ENCODE data around the gene BCL11A. TPM values are rescaled to one million over a fixed set of nuclear protein-coding genes. Genes with fewer than 3 reads are reported as not detected.

The BCL11A gene
- total RNA-seq, 1 experiment from 2014 or later: 0.33 TPM

DNA sequence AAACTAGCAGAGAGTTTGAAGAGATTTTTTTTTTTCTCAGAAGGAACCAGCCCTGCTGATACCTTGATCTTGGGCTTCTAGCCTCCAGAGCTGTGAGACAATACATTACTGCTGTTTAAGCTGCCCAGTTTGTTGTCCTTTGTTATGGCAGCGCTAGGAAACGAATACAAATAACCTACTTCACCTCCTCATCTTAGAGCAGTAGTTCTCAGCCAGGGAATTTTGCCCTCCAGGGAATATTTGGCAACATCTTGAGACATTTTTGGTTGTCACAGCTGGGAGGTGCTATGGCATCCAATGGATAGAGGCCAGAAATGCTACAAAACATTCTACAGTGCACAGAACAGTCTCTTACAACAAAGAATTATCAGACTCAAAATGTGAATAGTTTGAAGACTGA, 43.9 kb upstream of the BCL11A start:
- no peak overlapping the region for H3K4me3 ChIP-seq (ENCODE audit: low read depth in 2 of 2, low read length in 2 of 2)
- no peaks in the 10 kb centered on the region for H3K9me3 ChIP-seq (ENCODE audit: control insufficient read depth, insufficient read depth, low read depth, low read length)
- TF ChIP-seq SIN3A (IDR thresholded peaks at IDR 0.05; ENCODE audit: borderline replicate concordance, insufficient read depth, low read depth, low read length): no peak
- H3K27me3 ChIP-seq (ENCODE audit: control insufficient read depth, insufficient read depth, low read length): 0 out of 2 replicates have a peak, but pooled peaks cover 3% of the 10 kb centered on the region
- no peaks in the 10 kb centered on the region for H3K36me3 ChIP-seq (ENCODE audit: control insufficient read depth, insufficient read depth, low read length)
- no TSS peak for BruUV-seq (replicated peaks)
- H3K27ac ChIP-seq (ENCODE audit: low read length): no peak overlapping the region
- DNase-seq (ENCODE audit: low read depth, low spot score) (no peak), ATAC-seq (no peak)
- ChIA-PET POLR2A (no interaction called here), CTCF (no interaction called here)
- intact Hi-C loops (cut with micrococcal nuclease; ENCODE audit: unreplicated experiment) (no loop called here), in situ Hi-C loops (cut with HindIII; ENCODE audit: low pct_unique_long_range_greater_than_20kb, low sequenced_read_pairs) (no loop called here)
- no peaks in the 10 kb centered on the region for H3K4me1 ChIP-seq (ENCODE audit: control insufficient read depth, insufficient read depth, low read length)

DNA sequence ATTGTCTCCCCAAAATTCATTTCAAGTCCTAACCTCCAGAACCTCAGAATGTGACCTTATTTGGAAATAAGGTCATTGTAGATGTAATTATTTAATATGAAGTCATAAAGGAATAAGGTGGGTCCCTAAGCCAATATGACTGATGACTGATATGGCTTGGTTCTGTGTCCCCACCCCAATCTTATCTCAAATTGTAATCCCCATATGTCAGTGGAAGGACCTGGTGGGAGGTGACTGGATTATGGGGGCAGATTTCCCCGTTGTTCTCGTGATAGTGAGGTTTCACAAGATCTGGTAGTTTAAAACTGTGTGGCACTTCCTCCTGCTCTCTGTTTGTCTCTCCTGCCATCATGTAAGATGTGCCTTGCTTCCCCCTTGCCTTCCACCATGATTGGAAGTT, 43.0 kb upstream of the BCL11A start:
- no peaks in the 10 kb centered on the region for H3K4me1 ChIP-seq (ENCODE audit: control insufficient read depth, insufficient read depth, low read length)
- ATAC-seq (no peak), DNase-seq (ENCODE audit: low read depth, low spot score) (no peak)
- in situ Hi-C loops (cut with HindIII; ENCODE audit: low pct_unique_long_range_greater_than_20kb, low sequenced_read_pairs): no loop called here
- intact Hi-C loops (cut with micrococcal nuclease; ENCODE audit: unreplicated experiment): no loop called here
- H3K27me3 ChIP-seq (ENCODE audit: control insufficient read depth, insufficient read depth, low read length): 0 out of 2 replicates have a peak, but pooled peaks cover 3% of the 10 kb centered on the region
- no peaks in the 10 kb centered on the region for H3K9me3 ChIP-seq (ENCODE audit: control insufficient read depth, insufficient read depth, low read depth, low read length)
- no peak overlapping the region for H3K4me3 ChIP-seq (ENCODE audit: low read depth in 2 of 2, low read length in 2 of 2)
- H3K27ac ChIP-seq (ENCODE audit: low read length): no peak overlapping the region
- CTCF ChIA-PET: interaction anchor here (0.6 kb wide), 1 partner anchor 155 kb away, joined by 3 read pairs; no protein-coding TSS in a partner anchor
- POLR2A ChIA-PET: interaction anchor here (0.6 kb wide), 1 partner anchor 9 kb away, joined by 5 read pairs; no protein-coding TSS in a partner anchor
- no peaks in the 10 kb centered on the region for H3K36me3 ChIP-seq (ENCODE audit: control insufficient read depth, insufficient read depth, low read length)
- TF ChIP-seq TCF7L2 (IDR thresholded peaks at IDR 0.05; ENCODE audit: low read depth, low read length) (no peak), POLR2AphosphoS5 (IDR thresholded peaks at IDR 0.05; ENCODE audit: low read depth, low read length) (no peak), SIN3A (IDR thresholded peaks at IDR 0.05; ENCODE audit: borderline replicate concordance, insufficient read depth, low read depth, low read length) (no peak)
- TF ChIP-seq, protein P1, sequence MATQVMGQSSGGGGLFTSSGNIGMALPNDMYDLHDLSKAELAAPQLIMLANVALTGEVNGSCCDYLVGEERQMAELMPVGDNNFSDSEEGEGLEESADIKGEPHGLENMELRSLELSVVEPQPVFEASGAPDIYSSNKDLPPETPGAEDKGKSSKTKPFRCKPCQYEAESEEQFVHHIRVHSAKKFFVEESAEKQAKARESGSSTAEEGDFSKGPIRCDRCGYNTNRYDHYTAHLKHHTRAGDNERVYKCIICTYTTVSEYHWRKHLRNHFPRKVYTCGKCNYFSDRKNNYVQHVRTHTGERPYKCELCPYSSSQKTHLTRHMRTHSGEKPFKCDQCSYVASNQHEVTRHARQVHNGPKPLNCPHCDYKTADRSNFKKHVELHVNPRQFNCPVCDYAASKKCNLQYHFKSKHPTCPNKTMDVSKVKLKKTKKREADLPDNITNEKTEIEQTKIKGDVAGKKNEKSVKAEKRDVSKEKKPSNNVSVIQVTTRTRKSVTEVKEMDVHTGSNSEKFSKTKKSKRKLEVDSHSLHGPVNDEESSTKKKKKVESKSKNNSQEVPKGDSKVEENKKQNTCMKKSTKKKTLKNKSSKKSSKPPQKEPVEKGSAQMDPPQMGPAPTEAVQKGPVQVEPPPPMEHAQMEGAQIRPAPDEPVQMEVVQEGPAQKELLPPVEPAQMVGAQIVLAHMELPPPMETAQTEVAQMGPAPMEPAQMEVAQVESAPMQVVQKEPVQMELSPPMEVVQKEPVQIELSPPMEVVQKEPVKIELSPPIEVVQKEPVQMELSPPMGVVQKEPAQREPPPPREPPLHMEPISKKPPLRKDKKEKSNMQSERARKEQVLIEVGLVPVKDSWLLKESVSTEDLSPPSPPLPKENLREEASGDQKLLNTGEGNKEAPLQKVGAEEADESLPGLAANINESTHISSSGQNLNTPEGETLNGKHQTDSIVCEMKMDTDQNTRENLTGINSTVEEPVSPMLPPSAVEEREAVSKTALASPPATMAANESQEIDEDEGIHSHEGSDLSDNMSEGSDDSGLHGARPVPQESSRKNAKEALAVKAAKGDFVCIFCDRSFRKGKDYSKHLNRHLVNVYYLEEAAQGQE (IDR thresholded peaks at IDR 0.05; ENCODE audit: insufficient read depth in 1 of 2, low read depth in 2 of 2, low read length in 1 of 2): no peak
- TF ChIP-seq, protein P2, sequence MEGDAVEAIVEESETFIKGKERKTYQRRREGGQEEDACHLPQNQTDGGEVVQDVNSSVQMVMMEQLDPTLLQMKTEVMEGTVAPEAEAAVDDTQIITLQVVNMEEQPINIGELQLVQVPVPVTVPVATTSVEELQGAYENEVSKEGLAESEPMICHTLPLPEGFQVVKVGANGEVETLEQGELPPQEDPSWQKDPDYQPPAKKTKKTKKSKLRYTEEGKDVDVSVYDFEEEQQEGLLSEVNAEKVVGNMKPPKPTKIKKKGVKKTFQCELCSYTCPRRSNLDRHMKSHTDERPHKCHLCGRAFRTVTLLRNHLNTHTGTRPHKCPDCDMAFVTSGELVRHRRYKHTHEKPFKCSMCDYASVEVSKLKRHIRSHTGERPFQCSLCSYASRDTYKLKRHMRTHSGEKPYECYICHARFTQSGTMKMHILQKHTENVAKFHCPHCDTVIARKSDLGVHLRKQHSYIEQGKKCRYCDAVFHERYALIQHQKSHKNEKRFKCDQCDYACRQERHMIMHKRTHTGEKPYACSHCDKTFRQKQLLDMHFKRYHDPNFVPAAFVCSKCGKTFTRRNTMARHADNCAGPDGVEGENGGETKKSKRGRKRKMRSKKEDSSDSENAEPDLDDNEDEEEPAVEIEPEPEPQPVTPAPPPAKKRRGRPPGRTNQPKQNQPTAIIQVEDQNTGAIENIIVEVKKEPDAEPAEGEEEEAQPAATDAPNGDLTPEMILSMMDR (IDR thresholded peaks at IDR 0.05): no peak
- no TSS peak for BruUV-seq (replicated peaks)

DNA sequence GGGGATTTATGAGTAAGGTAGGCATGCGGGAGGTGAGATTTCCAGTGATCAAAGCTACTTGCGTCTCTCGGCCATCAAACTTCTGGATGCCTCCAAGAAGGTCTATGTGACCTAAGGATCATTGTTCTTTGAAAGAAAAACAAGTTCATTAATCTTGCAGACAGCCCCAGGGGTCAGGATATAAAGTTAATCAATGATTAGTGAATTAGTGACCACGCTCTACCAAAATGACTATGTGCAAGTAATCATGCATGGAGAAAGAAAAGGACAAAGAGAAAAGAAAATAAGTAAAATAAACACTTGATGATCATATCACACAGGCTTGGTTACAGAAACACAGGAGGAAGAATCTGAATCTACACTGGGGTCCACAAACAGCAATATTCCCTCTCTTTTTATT, 42.5 kb upstream of the BCL11A start:
- no peak overlapping the region for H3K4me3 ChIP-seq (ENCODE audit: low read depth in 2 of 2, low read length in 2 of 2)
- TF ChIP-seq SIN3A (IDR thresholded peaks at IDR 0.05; ENCODE audit: borderline replicate concordance, insufficient read depth, low read depth, low read length) (no peak), POLR2AphosphoS5 (IDR thresholded peaks at IDR 0.05; ENCODE audit: low read depth, low read length) (no peak), TCF7L2 (IDR thresholded peaks at IDR 0.05; ENCODE audit: low read depth, low read length) (no peak)
- TF ChIP-seq, protein P2 (IDR thresholded peaks at IDR 0.05): no peak
- TF ChIP-seq, protein P1 (IDR thresholded peaks at IDR 0.05; ENCODE audit: insufficient read depth in 1 of 2, low read depth in 2 of 2, low read length in 1 of 2): no peak
- ATAC-seq (no peak), DNase-seq (ENCODE audit: low read depth, low spot score) (no peak)
- no peaks in the 10 kb centered on the region for H3K4me1 ChIP-seq (ENCODE audit: control insufficient read depth, insufficient read depth, low read length)
- ChIA-PET POLR2A (interaction anchor here (0.6 kb wide), 1 partner anchor 9 kb away, joined by 5 read pairs; no protein-coding TSS in a partner anchor), CTCF (interaction anchor here (0.6 kb wide), 1 partner anchor 155 kb away, joined by 3 read pairs; no protein-coding TSS in a partner anchor)
- in situ Hi-C loops (cut with HindIII; ENCODE audit: low pct_unique_long_range_greater_than_20kb, low sequenced_read_pairs) (no loop called here), intact Hi-C loops (cut with micrococcal nuclease; ENCODE audit: unreplicated experiment) (no loop called here)
- H3K36me3 ChIP-seq (ENCODE audit: control insufficient read depth, insufficient read depth, low read length): no peaks in the 10 kb centered on the region
- H3K27ac ChIP-seq (ENCODE audit: low read length): no peak overlapping the region
- H3K27me3 ChIP-seq (ENCODE audit: control insufficient read depth, insufficient read depth, low read length): 0 out of 2 replicates have a peak, but pooled peaks cover 3% of the 10 kb centered on the region
- H3K9me3 ChIP-seq (ENCODE audit: control insufficient read depth, insufficient read depth, low read depth, low read length): no peaks in the 10 kb centered on the region
- BruUV-seq (replicated peaks): no TSS peak
